Smooth muscle cell of the umbilical artery (primary cell): ENCODE data around the gene GJA1. TPM values are rescaled to one million over a fixed set of nuclear protein-coding genes. Genes with fewer than 3 reads are reported as not detected.

Experiments used
- total RNA-seq: library from RNA; depleted of rRNA; stranded (reverse); fragments of >200 nt; gene quantifications from 2 replicates; pipeline ENCODE4 v1.2.3, GENCODE V29; 2014

Gene GJA1
- total RNA-seq: 323 and 681 TPM in 2 replicates

DNA sequence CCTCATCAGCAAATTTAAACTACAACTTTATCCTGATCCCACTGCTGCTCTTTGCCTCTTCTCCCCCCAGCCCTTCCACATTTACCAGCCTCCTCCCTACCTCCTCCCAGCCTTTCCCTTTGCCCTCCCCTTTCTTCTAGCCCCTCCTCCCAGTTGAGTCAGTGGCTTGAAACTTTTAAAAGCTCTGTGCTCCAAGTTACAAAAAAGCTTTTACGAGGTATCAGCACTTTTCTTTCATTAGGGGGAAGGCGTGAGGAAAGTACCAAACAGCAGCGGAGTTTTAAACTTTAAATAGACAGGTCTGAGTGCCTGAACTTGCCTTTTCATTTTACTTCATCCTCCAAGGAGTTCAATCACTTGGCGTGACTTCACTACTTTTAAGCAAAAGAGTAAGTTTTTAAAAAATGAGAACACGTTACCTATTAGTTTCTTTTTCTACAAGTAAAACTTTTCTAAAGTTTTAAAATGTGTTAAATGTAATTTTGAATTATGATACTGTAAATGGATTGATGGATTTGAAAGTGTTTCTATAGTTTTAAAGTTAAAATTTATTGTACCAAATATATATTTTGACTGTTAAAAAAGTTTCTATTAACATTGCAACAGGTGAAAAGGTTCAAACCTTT, at the start of gene GJA1:
TSS of gene GJA1 (plus strand) at position 203 of the 626 bp plus-strand sequence. CDS start 11,202 bp downstream, outside the sequence.

Other genes with a start within 250 kb of the GJA1 start
- gene TBC1D32, start 101.2 kb upstream of the GJA1 start, total RNA-seq: 19.4 and 21.4 TPM in 2 replicates